GM10266 (cell line): ENCODE measurements around the gene CYP4F2.
"Not testable (repeated sequence)": the region's sequence is repeated elsewhere in the genome, so short reads cannot be mapped to it uniquely, and the experiment has no call there.

Experiments
- DNase-seq: peaks from one replicate; pipeline ENCODE4 v3.0.0; 2012; ENCODE audit errors: extremely low spot score
- CTCF ChIP-seq: IDR thresholded peaks from 2 replicates; pipeline ENCODE4 v1.5.1; 2012; ENCODE audit warnings: mild to moderate bottlenecking, low read depth; ENCODE audit not compliant: control insufficient read depth, insufficient read depth; ENCODE audit errors: missing control alignments

The CYP4F2 gene

GRCh38 chr19:15885919-15886318, 12.0 kb downstream of the CYP4F2 start:
- TF ChIP-seq CTCF = no peak
- no peak for DNase-seq

- DNase-seq = no peak
- no peak for TF ChIP-seq CTCF
Measured at GRCh38 chr19:15885167-15885566, 12.7 kb downstream of the CYP4F2 start.

- DNase-seq = not testable (repeated sequence)
Measured at GRCh38 chr19:15883329-15883728, 14.5 kb downstream of the CYP4F2 start.

- no peak for DNase-seq
- no peak for TF ChIP-seq CTCF
Measured at GRCh38 chr19:15874821-15875474, 22.9 kb downstream of the CYP4F2 start.

- DNase-seq = not testable (repeated sequence)
Measured at GRCh38 chr19:15873771-15874170, 24.1 kb downstream of the CYP4F2 start.

GRCh38 chr19:15871570-15871969, 26.3 kb downstream of the CYP4F2 start:
- DNase-seq = peak; percentile 38
- TF ChIP-seq CTCF = no peak

- no peak for DNase-seq
- TF ChIP-seq CTCF = no peak
Measured at GRCh38 chr19:15869873-15870272, 28.0 kb downstream of the CYP4F2 start.

GRCh38 chr19:15869109-15869555, 28.7 kb downstream of the CYP4F2 start:
- peak; percentile 61 for DNase-seq

More at GRCh38 chr19:15869109-15869555, 28.7 kb downstream of the CYP4F2 start:
- peak; percentile 51 for TF ChIP-seq CTCF
